Tibial nerve (tissue), 3 donors: ENCODE data around the gene ORC5.
"Not testable (repeated sequence)": the region's sequence is repeated elsewhere in the genome, so short reads cannot be mapped to it uniquely, and the experiment has no call there.

Source experiments
- CTCF ChIP-seq, 5 experiments: fragments of 200-600 bp in 3 of 5; fragments of 450-650 bp in 2 of 5; sonication (generic) in 3 of 5; IDR thresholded peaks; one replicate each; pipeline ENCODE4 v1.5.1; 2016 to 2019; ENCODE audit warnings: antibody characterized with exemption in 5 of 5, mild to moderate bottlenecking in 3 of 5, moderate library complexity in 2 of 5
- POLR2A ChIP-seq, 2 donors: fragments of 450-650 bp; IDR thresholded peaks; one replicate each; pipeline ENCODE4 v1.6.1; 2017; ENCODE audit warnings: antibody characterized with exemption in 2 of 2, mild to moderate bottlenecking in 2 of 2, moderate library complexity in 2 of 2

GRCh38 chr7:104234990-104235389, 27.2 kb upstream of the ORC5 start:
- TF ChIP-seq CTCF, POLR2A (IDR thresholded peaks at IDR 0.05): not testable (repeated sequence)
